Effector memory CD4-positive, alpha-beta T cell (primary cell): ENCODE data around the gene GYPE.
"Not testable (repeated sequence)": the region's sequence is repeated elsewhere in the genome, so short reads cannot be mapped to it uniquely, and the experiment has no call there.

Experiments
- DNase-seq, 3 donors: peaks; one replicate each; pipeline ENCODE4 v3.0.0-alpha.2; 2020
- H3K27ac ChIP-seq: 2 replicates; pipeline ENCODE4 v1.7.0; 2013; ENCODE audit warnings: mild to moderate bottlenecking, low read length, moderate library complexity; ENCODE audit not compliant: insufficient read depth, poor library complexity, severe bottlenecking
- H3K27me3 ChIP-seq: replicated peaks from 2 replicates; pipeline ENCODE4 v1.7.0; 2013; ENCODE audit warnings: mild to moderate bottlenecking, low read length; ENCODE audit not compliant: insufficient read depth, control insufficient read depth, poor library complexity, severe bottlenecking
- H3K36me3 ChIP-seq: 2 replicates; pipeline ENCODE4 v1.7.0; 2013; ENCODE audit warnings: mild to moderate bottlenecking, low read length, moderate library complexity; ENCODE audit not compliant: control insufficient read depth, insufficient read depth
- H3K4me1 ChIP-seq: 2 replicates; pipeline ENCODE4 v1.7.0; 2013; ENCODE audit warnings: low read length, mild to moderate bottlenecking; ENCODE audit not compliant: control insufficient read depth, insufficient read depth, poor library complexity, severe bottlenecking
- H3K4me3 ChIP-seq: 2 replicates; pipeline ENCODE4 v1.7.0; 2013; ENCODE audit warnings: low read length, low read depth, mild to moderate bottlenecking; ENCODE audit not compliant: insufficient read depth, poor library complexity, severe bottlenecking
- H3K9me3 ChIP-seq: 2 replicates; pipeline ENCODE4 v1.7.0; 2013; ENCODE audit warnings: mild to moderate bottlenecking, low read length, moderate library complexity; ENCODE audit not compliant: control insufficient read depth

The GYPE gene

GRCh38 chr4:143842624-143843505 lies 62.5 kb downstream of the GYPE start:
- DNase-seq, H3K9me3 ChIP-seq, H3K4me1 ChIP-seq, H3K4me3 ChIP-seq, H3K27ac ChIP-seq, H3K27me3 ChIP-seq, H3K36me3 ChIP-seq: not testable (repeated sequence)

DNA sequence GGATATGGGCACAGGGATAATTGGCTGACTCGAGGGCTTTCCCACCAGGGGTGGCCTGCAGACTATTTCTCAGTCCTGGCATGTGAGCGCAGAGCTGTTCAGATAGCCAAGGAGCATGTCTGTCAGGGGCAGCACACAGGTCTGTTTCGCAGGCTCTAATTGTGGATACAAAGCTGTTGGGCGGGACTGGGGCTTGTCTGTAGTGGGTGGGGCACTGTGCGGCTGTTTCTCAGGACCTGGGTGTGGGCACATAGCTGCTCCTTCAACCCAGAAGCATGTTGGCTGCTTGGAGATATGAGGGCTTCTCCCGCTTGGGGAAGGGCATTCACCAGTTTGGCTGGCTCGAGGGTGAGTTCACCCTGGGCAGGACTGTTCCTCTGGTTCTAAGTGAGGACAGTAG lies 65.9 kb downstream of the GYPE start:
- not testable (repeated sequence) for H3K27ac ChIP-seq, H3K4me3 ChIP-seq, H3K4me1 ChIP-seq, DNase-seq, H3K9me3 ChIP-seq, H3K27me3 ChIP-seq, H3K36me3 ChIP-seq

DNA sequence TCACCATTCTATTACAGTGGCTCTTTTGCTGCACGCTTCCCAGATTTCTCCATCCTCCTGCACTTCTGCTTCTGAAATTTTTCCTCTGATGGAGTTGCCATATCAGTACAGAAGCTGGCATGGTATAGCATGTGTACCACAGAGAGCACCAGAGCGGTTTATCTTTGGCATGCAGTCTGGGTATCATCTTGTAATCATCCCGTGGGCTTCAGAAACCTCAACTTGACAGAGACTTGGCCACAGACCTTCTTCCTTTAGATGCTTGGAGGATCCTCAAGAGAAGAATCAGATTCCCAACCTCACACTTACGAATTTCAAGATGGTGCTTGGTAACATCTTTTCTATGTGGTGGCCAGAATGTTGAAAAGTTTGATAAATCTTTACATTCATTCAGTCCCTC lies 71.2 kb downstream of the GYPE start:
- not testable (repeated sequence) for H3K4me1 ChIP-seq, H3K4me3 ChIP-seq, H3K36me3 ChIP-seq, H3K9me3 ChIP-seq, H3K27me3 ChIP-seq, H3K27ac ChIP-seq, DNase-seq

GRCh38 chr4:143833676-143834075 lies 71.7 kb downstream of the GYPE start:
- H3K9me3 ChIP-seq, H3K27ac ChIP-seq, H3K4me3 ChIP-seq, H3K36me3 ChIP-seq, H3K27me3 ChIP-seq, DNase-seq, H3K4me1 ChIP-seq: not testable (repeated sequence)

GRCh38 chr4:143830576-143830975 lies 74.8 kb downstream of the GYPE start:
- H3K36me3 ChIP-seq, H3K9me3 ChIP-seq, H3K27me3 ChIP-seq, H3K4me3 ChIP-seq, H3K27ac ChIP-seq, H3K4me1 ChIP-seq, DNase-seq: not testable (repeated sequence)

DNA sequence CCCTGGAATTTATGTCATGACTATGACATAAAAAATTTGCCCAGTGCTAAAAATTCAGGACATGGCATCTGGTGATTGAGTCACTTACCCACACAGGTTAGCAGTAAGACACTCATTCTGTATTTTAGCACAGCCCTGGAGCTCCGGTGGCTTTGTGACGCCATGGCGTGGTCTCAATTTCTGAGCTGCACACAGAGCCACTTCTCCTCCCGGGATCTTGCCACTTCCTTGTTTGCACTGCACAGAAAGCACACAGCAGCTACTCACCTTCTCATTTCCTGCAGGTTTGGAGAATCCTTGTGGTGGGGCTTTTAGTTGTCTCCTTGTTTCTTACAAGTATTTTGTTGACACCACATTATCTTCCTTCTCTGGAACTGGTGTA lies 76.1 kb downstream of the GYPE start:
- DNase-seq, H3K27me3 ChIP-seq: not testable (repeated sequence)

More for the DNA sequence above, 76.1 kb downstream of the GYPE start:
- not testable (repeated sequence) for H3K36me3 ChIP-seq, H3K27ac ChIP-seq, H3K4me1 ChIP-seq, H3K4me3 ChIP-seq, H3K9me3 ChIP-seq
